Thymus (tissue), 11 donors: ENCODE data around the gene CALM3. TPM values are rescaled to one million over a fixed set of nuclear protein-coding genes. Genes with fewer than 3 reads are reported as not detected.

Experiments used
- DNase-seq, 9 donors: peaks; one replicate each; pipeline ENCODE4 v3.0.0-alpha.2; 2013; ENCODE audit warnings: low spot score in 9 of 9, low read depth in 6 of 9, missing footprints in 1 of 9
- H3K27ac ChIP-seq, 2 donors: one replicate each; pipeline ENCODE4 v1.5.1; 2013; ENCODE audit warnings: control low read depth in 1 of 2, low read depth in 1 of 2, low read length in 1 of 2, mild to moderate bottlenecking in 1 of 2, moderate library complexity in 1 of 2
- H3K27me3 ChIP-seq, 2 donors: one replicate each; pipeline ENCODE4 v1.5.1; 2013; ENCODE audit warnings: low read length in 1 of 2; ENCODE audit not compliant: control insufficient read depth in 2 of 2, insufficient read depth in 1 of 2
- H3K36me3 ChIP-seq, 2 donors: one replicate each; pipeline ENCODE4 v1.5.1; 2013; ENCODE audit warnings: low read length in 1 of 2, mild to moderate bottlenecking in 1 of 2, moderate library complexity in 1 of 2; ENCODE audit not compliant: control insufficient read depth in 2 of 2, insufficient read depth in 2 of 2
- H3K4me1 ChIP-seq, 2 donors: one replicate each; pipeline ENCODE4 v1.5.1; 2013; ENCODE audit warnings: low read length in 2 of 2; ENCODE audit not compliant: control insufficient read depth in 2 of 2, insufficient read depth in 2 of 2
- H3K4me3 ChIP-seq, 2 donors: one replicate each; pipeline ENCODE4 v1.5.1; 2013; ENCODE audit warnings: low read length in 2 of 2, control low read depth in 1 of 2, mild to moderate bottlenecking in 1 of 2
- H3K9me3 ChIP-seq, 2 donors: one replicate each; pipeline ENCODE4 v1.5.1; 2013; ENCODE audit warnings: low read length in 1 of 2, mild to moderate bottlenecking in 1 of 2; ENCODE audit not compliant: control insufficient read depth in 2 of 2, insufficient read depth in 1 of 2
- WGBS: extraction: QIAGEN DNeasy Blood & Tissue Kit; methylation state at CpG from one replicate; pipeline ENCODE4 v1.1.7; 2013; 5-methylcytosine and 5-hydroxymethylcytosine counted together
- polyA plus RNA-seq: library from polyadenylated mRNA; stranded (reverse); fragments of 200-250 nt; gene quantifications from one replicate; pipeline ENCODE4 v1.2.3, GENCODE V29; 2013
- total RNA-seq: library from RNA; stranded (reverse); fragments of 120-200 nt; gene quantifications from one replicate; pipeline ENCODE4 v1.2.4, GENCODE V29; 2013
- donor health status: healthy.

Gene CALM3
- total and polyA plus RNA-seq, 2 donors, result 116 to 167 TPM

GRCh38 chr19:46603195-46603637 lies 2.1 kb downstream of the CALM3 start:
- no peaks in the 10 kb centered on the region for H3K27me3 ChIP-seq
- H3K4me1 ChIP-seq, result peaks cover 14 to 30% of the 10 kb centered on the region in 2 donors
- 81% methylated on average over 2 of the region's 2 CpGs for WGBS
- peaks cover 0 to 17% of the 10 kb centered on the region in 2 donors for H3K9me3 ChIP-seq
- DNase-seq, result peak in 1 of 9 donors; percentile 21
- peak overlapping the region; percentile 26 to 55 for H3K27ac ChIP-seq
- H3K36me3 ChIP-seq, result peaks cover 35 to 50% of the 10 kb centered on the region in 2 donors
- peak overlapping the region in 1 of 2 donors; percentile 89 for H3K4me3 ChIP-seq

- H3K36me3 ChIP-seq, result peaks cover 41 to 56% of the 10 kb centered on the region in 2 donors
- no peak overlapping the region for H3K4me3 ChIP-seq
- DNase-seq, result no peak
- H3K27me3 ChIP-seq, result no peaks in the 10 kb centered on the region
- peaks cover 2 to 16% of the 10 kb centered on the region in 2 donors for H3K9me3 ChIP-seq
- H3K27ac ChIP-seq, result no peak overlapping the region
- peaks cover 14 to 30% of the 10 kb centered on the region in 2 donors for H3K4me1 ChIP-seq
- WGBS, result 97% methylated on average over 9 of the region's 9 CpGs
These were observed 2.7 kb downstream of the CALM3 start for GRCh38 chr19:46603752-46604231.

- peaks cover 14 to 34% of the 10 kb centered on the region in 2 donors for H3K4me1 ChIP-seq
- no peaks in the 10 kb centered on the region for H3K27me3 ChIP-seq
- H3K36me3 ChIP-seq, result peaks cover 52 to 67% of the 10 kb centered on the region in 2 donors
- 96% methylated on average over 13 of the region's 13 CpGs for WGBS
- no peak overlapping the region for H3K27ac ChIP-seq
- peaks cover 2 to 6% of the 10 kb centered on the region in 2 donors for H3K9me3 ChIP-seq
- no peak for DNase-seq
- H3K4me3 ChIP-seq, result no peak overlapping the region
These were observed 3.7 kb downstream of the CALM3 start for GRCh38 chr19:46604781-46605355.

GRCh38 chr19:46605356-46605821 lies 4.3 kb downstream of the CALM3 start:
- Histone ChIP-seq H3K4me1 (peaks cover 14 to 33% of the 10 kb centered on the region in 2 donors), H3K27me3 (no peaks in the 10 kb centered on the region), H3K36me3 (peaks cover 57 to 71% of the 10 kb centered on the region in 2 donors), H3K9me3 (peaks cover under 1 to 2% of the 10 kb centered on the region in 2 donors), H3K27ac (no peak overlapping the region), H3K4me3 (no peak overlapping the region)
- no peak for DNase-seq
- 94% methylated on average over 16 of the region's 16 CpGs for WGBS

GRCh38 chr19:46606019-46606418 lies 4.9 kb downstream of the CALM3 start:
- Histone ChIP-seq H3K27ac (no peak overlapping the region), H3K4me3 (no peak overlapping the region), H3K27me3 (no peaks in the 10 kb centered on the region), H3K36me3 (peaks cover 57 to 75% of the 10 kb centered on the region in 2 donors), H3K4me1 (peaks cover 19 to 38% of the 10 kb centered on the region in 2 donors), H3K9me3 (peaks cover 0 to 2% of the 10 kb centered on the region in 2 donors)
- 95% methylated on average over 11 of the region's 11 CpGs for WGBS
- DNase-seq, result no peak

GRCh38 chr19:46606681-46607447 lies 5.7 kb downstream of the CALM3 start:
- no peak for DNase-seq

GRCh38 chr19:46607448-46607841 lies 6.3 kb downstream of the CALM3 start:
- no peaks in the 10 kb centered on the region for H3K27me3 ChIP-seq
- DNase-seq, result no peak
- peaks cover 0 to 2% of the 10 kb centered on the region in 2 donors for H3K9me3 ChIP-seq
- H3K4me3 ChIP-seq, result no peak overlapping the region
- WGBS, result 98% methylated on average over 12 of the region's 12 CpGs
- H3K27ac ChIP-seq, result no peak overlapping the region
- H3K4me1 ChIP-seq, result peaks cover 29 to 47% of the 10 kb centered on the region in 2 donors
- peaks cover 57 to 75% of the 10 kb centered on the region in 2 donors for H3K36me3 ChIP-seq

More at GRCh38 chr19:46606681-46607447, 5.7 kb downstream of the CALM3 start:
- peaks cover 0 to 2% of the 10 kb centered on the region in 2 donors for H3K9me3 ChIP-seq
- 98% methylated on average over 12 of the region's 12 CpGs for WGBS
- no peaks in the 10 kb centered on the region for H3K27me3 ChIP-seq
- no peak overlapping the region for H3K27ac ChIP-seq
- H3K36me3 ChIP-seq, result peaks cover 57 to 75% of the 10 kb centered on the region in 2 donors
- H3K4me1 ChIP-seq, result peaks cover 27 to 46% of the 10 kb centered on the region in 2 donors
- no peak overlapping the region for H3K4me3 ChIP-seq

GRCh38 chr19:46608178-46608577 lies 7.0 kb downstream of the CALM3 start:
- Histone ChIP-seq H3K4me3 (no peak overlapping the region), H3K36me3 (peaks cover 57 to 70% of the 10 kb centered on the region in 2 donors), H3K9me3 (peaks cover 0 to 2% of the 10 kb centered on the region in 2 donors), H3K27me3 (no peaks in the 10 kb centered on the region), H3K27ac (no peak overlapping the region), H3K4me1 (peaks cover 25 to 46% of the 10 kb centered on the region in 2 donors)
- DNase-seq, result no peak
- 98% methylated on average over 9 of the region's 9 CpGs for WGBS
